Mesothelial cell of epicardium (in vitro differentiated cells): Measurements from ENCODE around the gene FAF1. TPM values are rescaled to one million over a fixed set of nuclear protein-coding genes. Genes with fewer than 3 reads are reported as not detected.
"Not testable (repeated sequence)": the region's sequence is repeated elsewhere in the genome, so short reads cannot be mapped to it uniquely, and the experiment has no call there.

Source experiments
- DNase-seq, 2 experiments: peaks; one replicate each; pipeline ENCODE4 v3.0.0; 2021; ENCODE audit warnings: low spot score in 2 of 2; ENCODE audit not compliant: unreplicated experiment in 2 of 2
- H3K27ac Mint-ChIP-seq: 2 replicates; pipeline ENCODE4 v1.8.0; 2021; ENCODE audit warnings: mixed read lengths
- H3K27me3 Mint-ChIP-seq: 2 replicates; pipeline ENCODE4 v1.8.0; 2021; ENCODE audit warnings: low read depth, mixed read lengths
- H3K36me3 Mint-ChIP-seq: 2 replicates; pipeline ENCODE4 v1.8.0; 2021; ENCODE audit warnings: mixed read lengths
- H3K4me1 Mint-ChIP-seq: 2 replicates; pipeline ENCODE4 v1.8.0; 2021; ENCODE audit warnings: mixed read lengths
- H3K4me3 Mint-ChIP-seq: 2 replicates; pipeline ENCODE4 v1.8.0; 2021; ENCODE audit warnings: mild to moderate bottlenecking, moderate library complexity, mixed read lengths
- H3K9me3 Mint-ChIP-seq: 2 replicates; pipeline ENCODE4 v1.8.0; 2021; ENCODE audit warnings: mixed read lengths
- total RNA-seq: library from RNA; stranded (reverse); gene quantifications from 3 replicates; pipeline ENCODE4 v1.2.1, GENCODE V29; 2021
- TF ChIP-seq, protein P1 (sequence below): fragments of 200-600 bp; sonication (generic); IDR thresholded peaks from one replicate; pipeline ENCODE4 v1.5.0; 2021; ENCODE audit warnings: antibody characterized with exemption; ENCODE audit not compliant: unreplicated experiment

FAF1 gene
- total RNA-seq, 1 donor from 2014 or later, result 44.4 TPM

DNA sequence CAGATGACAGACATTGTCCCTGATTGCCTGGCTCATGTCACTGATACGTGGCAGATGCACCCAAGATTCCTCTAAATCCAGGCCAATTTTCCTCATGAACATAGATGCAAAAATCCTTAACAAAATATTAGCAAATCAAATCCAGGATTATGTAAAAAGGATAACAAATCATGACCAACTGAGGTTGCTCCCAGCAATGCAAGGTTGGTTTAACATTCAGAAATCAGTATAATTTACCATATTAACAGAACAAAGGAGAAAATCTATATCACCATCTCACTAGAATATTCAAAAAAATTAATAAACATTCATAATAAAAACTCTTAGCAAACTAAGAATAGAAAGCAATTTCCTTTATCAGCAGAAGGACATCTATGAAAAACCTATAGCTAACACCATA, 39.7 kb downstream of the FAF1 start:
- TF ChIP-seq, protein P1, sequence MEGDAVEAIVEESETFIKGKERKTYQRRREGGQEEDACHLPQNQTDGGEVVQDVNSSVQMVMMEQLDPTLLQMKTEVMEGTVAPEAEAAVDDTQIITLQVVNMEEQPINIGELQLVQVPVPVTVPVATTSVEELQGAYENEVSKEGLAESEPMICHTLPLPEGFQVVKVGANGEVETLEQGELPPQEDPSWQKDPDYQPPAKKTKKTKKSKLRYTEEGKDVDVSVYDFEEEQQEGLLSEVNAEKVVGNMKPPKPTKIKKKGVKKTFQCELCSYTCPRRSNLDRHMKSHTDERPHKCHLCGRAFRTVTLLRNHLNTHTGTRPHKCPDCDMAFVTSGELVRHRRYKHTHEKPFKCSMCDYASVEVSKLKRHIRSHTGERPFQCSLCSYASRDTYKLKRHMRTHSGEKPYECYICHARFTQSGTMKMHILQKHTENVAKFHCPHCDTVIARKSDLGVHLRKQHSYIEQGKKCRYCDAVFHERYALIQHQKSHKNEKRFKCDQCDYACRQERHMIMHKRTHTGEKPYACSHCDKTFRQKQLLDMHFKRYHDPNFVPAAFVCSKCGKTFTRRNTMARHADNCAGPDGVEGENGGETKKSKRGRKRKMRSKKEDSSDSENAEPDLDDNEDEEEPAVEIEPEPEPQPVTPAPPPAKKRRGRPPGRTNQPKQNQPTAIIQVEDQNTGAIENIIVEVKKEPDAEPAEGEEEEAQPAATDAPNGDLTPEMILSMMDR, result no peak
- Mint-ChIP-seq H3K9me3 (peaks cover 37% of the 10 kb centered on the region), H3K36me3 (peaks cover 31% of the 10 kb centered on the region), H3K27me3 (no peaks in the 10 kb centered on the region), H3K4me3 (no peak overlapping the region), H3K27ac (no peak overlapping the region), H3K4me1 (no peaks in the 10 kb centered on the region)
- no peak for DNase-seq

DNA sequence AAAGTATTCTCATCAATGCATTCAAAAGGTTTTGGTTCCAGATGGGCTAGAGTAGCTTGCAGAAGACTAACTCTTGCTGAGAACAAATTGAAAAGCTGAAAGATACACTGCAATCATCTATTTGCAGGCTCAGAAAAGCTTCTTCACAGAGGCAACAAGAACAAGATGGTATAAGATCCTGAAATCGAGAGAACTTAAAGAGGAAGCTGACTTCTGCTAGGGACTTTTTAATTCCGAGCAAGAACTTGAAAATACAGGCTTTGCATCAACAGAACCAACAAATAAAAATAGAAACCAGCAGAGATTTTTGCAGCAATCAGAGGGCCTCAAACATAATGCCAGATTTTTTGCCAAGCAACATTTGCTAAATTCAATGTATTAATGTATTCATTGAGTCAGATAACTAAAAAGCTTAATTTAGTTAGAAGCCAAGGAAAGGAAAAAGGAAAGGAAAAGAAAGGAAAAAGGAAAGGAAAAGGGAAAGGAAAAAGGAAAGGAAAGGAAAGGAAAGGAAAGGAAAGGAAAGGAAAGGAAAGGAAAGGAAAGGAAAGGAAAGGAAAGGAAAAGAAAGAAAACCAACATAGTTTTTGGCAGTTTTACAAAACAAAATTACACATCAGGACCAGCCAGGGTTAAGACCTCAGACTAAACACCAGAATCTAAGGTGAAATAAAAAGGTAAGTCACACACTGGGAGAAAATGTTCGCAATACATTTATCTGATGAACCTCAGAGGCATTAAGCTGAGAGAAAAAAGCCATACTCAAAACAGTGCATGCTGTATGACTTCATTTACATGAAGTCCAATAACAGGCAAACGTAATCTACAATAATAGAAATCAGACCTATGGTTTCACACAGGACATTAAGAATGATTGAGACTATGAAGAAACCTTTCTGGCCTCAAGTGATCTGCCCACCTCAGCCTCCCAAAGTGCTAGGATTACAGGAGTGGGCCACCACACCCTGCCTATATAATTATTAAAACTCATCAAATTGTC, 42.6 kb downstream of the FAF1 start:
- H3K4me1 Mint-ChIP-seq, result no peaks in the 10 kb centered on the region
- TF ChIP-seq, protein P1, result no peak
- peaks cover 12% of the 10 kb centered on the region for H3K9me3 Mint-ChIP-seq
- H3K27me3 Mint-ChIP-seq, result no peaks in the 10 kb centered on the region
- no peak overlapping the region for H3K27ac Mint-ChIP-seq
- no peak for DNase-seq
- peaks cover 9% of the 10 kb centered on the region for H3K36me3 Mint-ChIP-seq
- no peak overlapping the region for H3K4me3 Mint-ChIP-seq

DNA sequence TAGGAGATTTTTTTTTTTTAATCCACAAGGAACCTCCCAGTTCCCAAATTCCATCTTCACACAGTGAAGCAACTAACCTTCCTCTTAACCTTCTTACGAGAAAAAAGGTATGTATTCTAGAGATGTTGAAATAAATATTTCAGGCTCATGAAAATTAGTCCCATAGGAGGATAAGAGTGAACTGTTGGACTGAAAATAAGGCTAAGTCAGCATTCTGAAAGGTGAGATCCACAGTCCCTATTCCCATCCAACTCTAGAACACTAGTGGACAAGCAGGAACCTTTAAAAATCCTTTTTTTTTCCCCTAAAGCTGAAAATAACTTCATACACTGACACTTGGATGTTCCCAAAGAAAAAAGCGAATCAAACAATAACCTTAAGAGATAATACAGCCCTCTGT, 44.4 kb downstream of the FAF1 start:
- Mint-ChIP-seq H3K4me3 (no peak overlapping the region), H3K4me1 (no peaks in the 10 kb centered on the region), H3K9me3 (peaks cover 4% of the 10 kb centered on the region), H3K27ac (no peak overlapping the region), H3K36me3 (peaks cover 2% of the 10 kb centered on the region), H3K27me3 (no peaks in the 10 kb centered on the region)
- TF ChIP-seq, protein P1, result no peak
- DNase-seq, result no peak

DNA sequence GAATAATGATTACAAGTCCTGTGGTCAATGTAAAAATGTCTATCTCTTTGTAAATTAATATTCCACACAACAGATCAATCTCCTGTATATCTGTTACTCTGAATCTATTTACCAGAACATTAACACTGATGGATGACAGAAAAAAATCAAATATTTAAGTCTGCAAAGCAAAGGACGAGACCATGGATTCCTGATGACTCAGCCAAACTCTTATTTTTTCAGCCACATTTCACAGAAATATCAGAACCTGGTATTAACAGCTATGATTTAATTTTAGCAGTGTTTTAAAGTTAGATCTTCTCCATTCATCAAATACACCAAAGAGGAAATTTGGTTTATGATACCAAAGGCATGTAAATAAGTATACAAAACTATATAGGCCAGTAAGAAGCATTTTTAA, 46.1 kb downstream of the FAF1 start:
- H3K4me1 Mint-ChIP-seq, result no peaks in the 10 kb centered on the region
- H3K27ac Mint-ChIP-seq, result no peak overlapping the region

DNA sequence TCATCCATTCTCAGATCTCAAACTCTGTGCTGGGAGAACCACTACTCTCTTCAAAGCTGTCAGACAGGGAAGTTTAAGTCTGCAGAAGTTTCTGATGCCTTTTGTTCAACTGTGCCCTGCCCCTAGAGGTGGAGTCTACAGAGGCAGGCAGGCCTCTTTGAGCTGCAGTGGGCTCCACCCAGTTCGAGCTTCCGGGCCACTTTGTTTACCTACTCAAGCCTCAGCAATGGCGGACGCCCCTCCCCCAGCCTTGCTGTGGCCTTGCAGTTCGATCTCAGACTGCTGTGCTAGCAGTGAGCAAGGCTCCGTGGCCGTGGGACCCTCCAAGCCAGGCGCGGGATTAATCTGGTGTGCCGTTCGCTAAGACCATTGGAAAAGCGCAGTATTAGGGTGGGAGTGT, 49.7 kb downstream of the FAF1 start:
- DNase-seq, H3K4me1 Mint-ChIP-seq, H3K27me3 Mint-ChIP-seq, H3K27ac Mint-ChIP-seq, H3K4me3 Mint-ChIP-seq: not testable (repeated sequence)
- H3K9me3 Mint-ChIP-seq, result peaks cover 39% of the 10 kb centered on the region
- H3K36me3 Mint-ChIP-seq, result peaks cover 10% of the 10 kb centered on the region

More for the DNA sequence above, 46.1 kb downstream of the FAF1 start:
- no peaks in the 10 kb centered on the region for H3K27me3 Mint-ChIP-seq
- no peak overlapping the region for H3K4me3 Mint-ChIP-seq
- TF ChIP-seq, protein P1, result no peak
- H3K9me3 Mint-ChIP-seq, result peaks cover 10% of the 10 kb centered on the region
- no peak for DNase-seq
- H3K36me3 Mint-ChIP-seq, result peaks cover 11% of the 10 kb centered on the region

DNA sequence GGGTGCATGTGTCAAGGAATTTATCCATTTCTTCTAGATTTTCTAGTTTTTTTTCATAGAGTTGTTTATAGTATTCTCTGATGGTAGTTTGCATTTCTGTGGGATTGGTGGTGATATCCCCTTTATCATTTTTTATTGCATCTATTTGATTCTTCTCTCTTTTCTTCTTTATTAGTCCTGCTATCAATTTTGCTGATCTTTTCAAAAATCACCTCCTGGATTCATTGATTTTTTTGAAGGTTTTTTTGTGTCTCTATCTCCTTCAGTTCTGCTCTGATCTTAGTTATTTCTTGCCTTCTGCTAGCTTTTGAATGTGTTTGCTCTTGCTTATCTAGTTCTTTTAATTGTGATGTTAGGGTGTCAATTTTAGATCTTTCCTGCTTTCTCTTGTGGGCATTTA, 52.5 kb downstream of the FAF1 start:
- Mint-ChIP-seq H3K9me3 (peaks cover 39% of the 10 kb centered on the region), H3K36me3 (peaks cover 10% of the 10 kb centered on the region)
- not testable (repeated sequence) for DNase-seq, H3K4me3 Mint-ChIP-seq, H3K27me3 Mint-ChIP-seq, H3K4me1 Mint-ChIP-seq, H3K27ac Mint-ChIP-seq

DNA sequence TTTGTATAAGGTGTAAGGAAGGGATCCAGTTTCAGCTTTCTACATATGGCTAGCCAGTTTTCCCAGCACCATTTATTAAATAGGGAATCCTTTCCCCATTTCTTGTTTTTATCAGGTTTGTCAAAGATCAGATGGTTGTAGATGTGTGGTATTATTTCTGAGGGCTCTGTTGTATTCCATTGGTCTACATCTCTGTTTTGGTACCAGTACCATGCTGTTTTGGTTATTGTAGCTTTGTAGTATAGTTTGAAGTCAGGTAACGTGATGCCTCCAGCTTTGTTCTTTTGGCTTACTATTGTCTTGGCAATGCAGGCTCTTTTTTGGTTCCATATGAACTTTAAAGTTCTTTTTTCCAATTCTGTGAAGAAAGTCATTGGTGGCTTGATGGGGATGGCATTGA, 54.0 kb downstream of the FAF1 start:
- not testable (repeated sequence) for DNase-seq, H3K27me3 Mint-ChIP-seq, H3K27ac Mint-ChIP-seq, H3K4me1 Mint-ChIP-seq, H3K4me3 Mint-ChIP-seq
- Mint-ChIP-seq H3K36me3 (peaks cover 10% of the 10 kb centered on the region), H3K9me3 (peaks cover 39% of the 10 kb centered on the region)
